GM12874 (cell line): ENCODE results near the gene KCNA4.

Experiments used
- TF ChIP-seq, protein P1 (sequence below): IDR thresholded peaks from 2 replicates; pipeline ENCODE4 v1.5.1; 2011; ENCODE audit warnings: low read depth, mild to moderate bottlenecking, control low read depth, low read length, moderate library complexity; ENCODE audit not compliant: insufficient read depth

Gene KCNA4

GRCh38 chr11:30041171-30041570 is 24.3 kb upstream of the KCNA4 start:
- TF ChIP-seq, protein P1, sequence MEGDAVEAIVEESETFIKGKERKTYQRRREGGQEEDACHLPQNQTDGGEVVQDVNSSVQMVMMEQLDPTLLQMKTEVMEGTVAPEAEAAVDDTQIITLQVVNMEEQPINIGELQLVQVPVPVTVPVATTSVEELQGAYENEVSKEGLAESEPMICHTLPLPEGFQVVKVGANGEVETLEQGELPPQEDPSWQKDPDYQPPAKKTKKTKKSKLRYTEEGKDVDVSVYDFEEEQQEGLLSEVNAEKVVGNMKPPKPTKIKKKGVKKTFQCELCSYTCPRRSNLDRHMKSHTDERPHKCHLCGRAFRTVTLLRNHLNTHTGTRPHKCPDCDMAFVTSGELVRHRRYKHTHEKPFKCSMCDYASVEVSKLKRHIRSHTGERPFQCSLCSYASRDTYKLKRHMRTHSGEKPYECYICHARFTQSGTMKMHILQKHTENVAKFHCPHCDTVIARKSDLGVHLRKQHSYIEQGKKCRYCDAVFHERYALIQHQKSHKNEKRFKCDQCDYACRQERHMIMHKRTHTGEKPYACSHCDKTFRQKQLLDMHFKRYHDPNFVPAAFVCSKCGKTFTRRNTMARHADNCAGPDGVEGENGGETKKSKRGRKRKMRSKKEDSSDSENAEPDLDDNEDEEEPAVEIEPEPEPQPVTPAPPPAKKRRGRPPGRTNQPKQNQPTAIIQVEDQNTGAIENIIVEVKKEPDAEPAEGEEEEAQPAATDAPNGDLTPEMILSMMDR, result no peak

- TF ChIP-seq, protein P1, result no peak
These were observed 8.7 kb upstream of the KCNA4 start for GRCh38 chr11:30025396-30026139.

GRCh38 chr11:30023074-30023473 is 6.2 kb upstream of the KCNA4 start:
- TF ChIP-seq, protein P1, result no peak

GRCh38 chr11:30019481-30019880 is 2.7 kb upstream of the KCNA4 start:
- TF ChIP-seq, protein P1, result no peak

DNA sequence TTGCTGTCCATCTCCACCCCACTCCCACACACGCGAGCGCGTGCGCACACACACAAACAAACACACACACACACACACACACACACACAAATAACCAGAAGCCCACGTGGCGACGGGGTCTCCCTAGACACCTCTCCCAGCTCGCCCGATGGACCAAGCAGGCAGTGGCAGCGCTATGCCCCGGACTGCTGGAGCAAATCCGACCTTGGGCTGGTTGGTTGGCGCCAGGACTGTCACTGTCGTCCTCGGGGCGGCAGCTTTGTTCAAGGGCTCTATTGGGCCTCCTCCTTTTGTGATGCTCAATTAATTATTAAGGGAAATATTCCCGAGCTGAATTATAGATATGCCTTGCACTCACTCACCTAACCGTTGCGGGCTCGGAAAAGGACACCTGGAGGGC is 1.7 kb upstream of the KCNA4 start:
- TF ChIP-seq, protein P1, result no peak

GRCh38 chr11:30017445-30017895 is 640 bp upstream of the KCNA4 start:
- TF ChIP-seq, protein P1, result no peak

DNA sequence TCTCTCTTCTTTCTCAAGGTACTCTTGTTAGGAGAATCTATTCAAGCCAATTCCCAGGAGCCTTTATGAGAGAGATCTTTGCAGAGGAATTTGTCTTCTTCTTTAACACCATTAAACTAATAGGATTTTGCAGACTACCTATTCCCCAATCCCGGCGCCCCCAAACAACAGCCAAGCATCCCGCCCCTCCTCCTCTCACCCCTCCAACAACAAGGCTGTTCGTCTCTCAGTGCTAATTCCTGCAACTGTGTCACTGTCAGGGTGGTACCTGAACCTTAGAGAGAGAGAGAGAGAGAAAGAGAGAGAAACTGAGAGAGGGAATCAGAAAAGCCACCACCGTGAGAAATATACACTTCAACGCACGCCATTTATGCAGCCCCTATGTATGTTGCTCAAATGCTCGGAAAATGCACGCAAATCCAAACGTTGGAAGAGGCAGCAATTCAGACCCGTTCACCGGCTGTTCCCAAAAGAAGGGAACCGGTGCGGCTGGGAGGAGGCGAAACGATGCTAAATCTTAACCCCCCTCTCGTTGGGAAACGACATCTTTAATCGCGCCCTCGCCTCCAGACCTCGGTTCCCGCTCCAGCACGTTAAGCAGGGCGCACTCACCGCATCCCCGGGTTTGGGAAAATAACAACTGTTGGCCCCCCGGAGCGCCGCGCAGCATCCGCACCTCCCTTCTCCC is 961 bp downstream of the KCNA4 start:
- TF ChIP-seq, protein P1, result no peak
